K562 (cell line): Measurements from ENCODE around the gene ARIH1. TPM values are rescaled to one million over a fixed set of nuclear protein-coding genes. Genes with fewer than 3 reads are reported as not detected.

Source experiments
- ATAC-seq: fragments of 200-7000 bp; cut with Tn5 transposase; 3 replicates; pipeline ENCODE4 v1.9.1; 2020; ENCODE audit warnings: moderate library complexity
- BruUV-seq: library from RNA; stranded (reverse); fragments of 400-500 nt; replicated peaks from 2 replicates; lab custom pipeline; 2021; lab: Mats Ljungman, UMichigan
- CTCF ChIA-PET: fragments of 300-600 bp; formaldehyde crosslinking; extraction: SDS; loops from one replicate; lab custom pipeline; 2021; ENCODE audit warnings: low intra/inter-chr PET ratio; lab: Yijun Ruan, JAX
- POLR2A ChIA-PET: fragments of 300-600, 350-650 bp; sonication (Branson Sonifier 250); formaldehyde crosslinking; extraction: SDS; loops from one replicate; lab custom pipeline; 2021; ENCODE audit warnings: antibody characterized with exemption, inconsistent platforms; lab: Yijun Ruan, JAX
- DNase-seq, 4 experiments: peaks; one replicate each; pipeline versions ENCODE4 v3.0.0 to v3.0.0-alpha.2; 2011 to 2018; ENCODE audit warnings: low spot score in 3 of 4, mixed read lengths in 3 of 4; ENCODE audit errors: extremely low read depth in 1 of 4
- FAIRE-seq: peaks from 2 replicates; lab custom pipeline; 2011; peaks lifted over from hg19 to GRCh38; lab: Jason Lieb, UNC
- H2AFZ ChIP-seq: 2 replicates; pipeline ENCODE4 v1.6.0; 2011; ENCODE audit warnings: low read depth, low read length, control low read depth, inconsistent platforms
- H3K27ac ChIP-seq: fragments of 200-600 bp; 3 replicates; pipeline ENCODE4 v1.8.0; 2011; ENCODE audit warnings: low read depth, mild to moderate bottlenecking, control low read depth, inconsistent platforms, low read length, moderate library complexity, mixed read lengths; ENCODE audit errors: extremely low read depth
- H3K27me3 ChIP-seq, 2 experiments: fragments of 300-600 bp in 1 of 2; 2 replicates in 1 of 2; 3 replicates in 1 of 2; pipeline versions ENCODE4 v1.6.0 to v1.8.0; 2011; ENCODE audit warnings: inconsistent platforms in 2 of 2, low read length in 2 of 2, mild to moderate bottlenecking in 1 of 2, mixed read lengths in 1 of 2, moderate library complexity in 1 of 2; ENCODE audit not compliant: control insufficient read depth in 2 of 2, insufficient read depth in 2 of 2
- H3K36me3 ChIP-seq: fragments of 300-600 bp; 3 replicates; pipeline ENCODE4 v1.8.0; 2011; ENCODE audit warnings: mild to moderate bottlenecking, low read length, inconsistent platforms; ENCODE audit not compliant: control insufficient read depth, insufficient read depth
- H3K4me1 ChIP-seq, 2 experiments: fragments of 200-600 bp in 1 of 2; replicated peaks in 1 of 2; 2 replicates in 1 of 2; 3 replicates in 1 of 2; pipeline versions ENCODE4 v1.5.1 to v1.8.0; 2011; ENCODE audit warnings: inconsistent platforms in 2 of 2, low read length in 2 of 2, mild to moderate bottlenecking in 1 of 2, mixed read lengths in 1 of 2, moderate library complexity in 1 of 2; ENCODE audit not compliant: control insufficient read depth in 2 of 2, insufficient read depth in 2 of 2
- H3K4me2 ChIP-seq: 2 replicates; pipeline ENCODE4 v1.6.1; 2011; ENCODE audit warnings: low read length, control low read depth, inconsistent platforms, mixed read lengths; ENCODE audit not compliant: insufficient read depth
- H3K4me3 ChIP-seq: fragments of 200-600 bp; sonication (generic), shearing (Covaris generic); 2 replicates; pipeline ENCODE4 v1.5.1; 2016; ENCODE audit warnings: control low read depth, inconsistent platforms
- H3K79me2 ChIP-seq: fragments of 200-600 bp; 3 replicates; pipeline ENCODE4 v1.8.0; 2011; ENCODE audit warnings: low read length, inconsistent platforms; ENCODE audit not compliant: control insufficient read depth, insufficient read depth
- H3K9ac ChIP-seq, 2 experiments: 2 replicates each; pipeline versions ENCODE4 v1.6.0 to v1.6.1; 2011; ENCODE audit warnings: low read depth in 2 of 2, low read length in 2 of 2, control low read depth in 1 of 2, inconsistent platforms in 1 of 2, mild to moderate bottlenecking in 1 of 2, mixed read lengths in 1 of 2; ENCODE audit not compliant: insufficient read depth in 1 of 2
- H3K9me1 ChIP-seq: one replicate; pipeline ENCODE4 v1.6.0; 2011; ENCODE audit warnings: inconsistent platforms, mild to moderate bottlenecking, low read length, moderate library complexity; ENCODE audit not compliant: control insufficient read depth, insufficient read depth
- H3K9me3 ChIP-seq: replicated peaks from 2 replicates; pipeline ENCODE4 v1.5.1; 2011; ENCODE audit warnings: low read depth, low read length, inconsistent platforms; ENCODE audit not compliant: control insufficient read depth, insufficient read depth
- H4K20me1 ChIP-seq: replicated peaks from 2 replicates; pipeline ENCODE4 v1.6.1; 2011; ENCODE audit warnings: low read length, inconsistent platforms, mixed read lengths; ENCODE audit not compliant: control insufficient read depth, insufficient read depth
- ZNF121 ChIP-seq: sonication (generic); formaldehyde crosslinking; conservative IDR thresholded peaks from 2 replicates; pipeline ENCODE4 v1.8.0; 2022; ENCODE audit warnings: missing genetic modification reagents
- ZNF384 ChIP-seq: IDR thresholded peaks from 2 replicates; pipeline ENCODE4 v1.6.1; 2012; ENCODE audit warnings: low read depth, low read length, improper control_type of control experiment
- WGBS: fragments of 100-300 bp; shearing (Covaris generic); methylation state at CpG from one replicate; pipeline ENCODE4 v1.1.6; 2016; ENCODE audit warnings: low coverage, mixed read lengths; ENCODE audit not compliant: insufficient coverage; ENCODE audit errors: missing lambda C conversion rate; 5-methylcytosine and 5-hydroxymethylcytosine counted together
- in situ Hi-C: fragments of 300-500 bp; cut with MboI; formaldehyde crosslinking; loops from 4 replicates; pipeline ENCODE4 v1.15.0; 2018; ENCODE audit warnings: inconsistent platforms, mixed read lengths
- intact Hi-C: fragments of 100-400 bp; cut with micrococcal nuclease; formaldehyde crosslinking; loops from 2 replicates; pipeline ENCODE4 v1.14.2; 2022
- polyA plus RNA-seq, 8 experiments: library from polyadenylated mRNA; depleted of rRNA in 4 of 8; stranded (reverse) in 5 of 8; unstranded in 3 of 8; fragments of >200 nt; fragmentation: Nextera tagmentation in 2 of 8; fragmentation: Illumina TruSeq in 1 of 8; extraction: Ambion mirVana in 2 of 8; extraction: Trizol in 1 of 8; gene quantifications; 2 replicates each; pipeline versions ENCODE4 v1.2.1 to v1.2.3, GENCODE V29; 2011 to 2014; ENCODE audit warnings: inconsistent platforms in 1 of 8, missing spikeins in 1 of 8
- total RNA-seq, 7 experiments: library from RNA; depleted of rRNA in 6 of 7; stranded (reverse); fragments of >200 nt in 6 of 7; fragmentation: Illumina TruSeq in 2 of 7; extraction: Trizol in 2 of 7; gene quantifications; 2 replicates each; pipeline versions ENCODE4 v1.2.1 to v1.2.3, GENCODE V29; 2011 to 2021; ENCODE audit warnings: low replicate concordance in 1 of 7
- TF ChIP-seq, protein P1 (sequence below), 2 experiments: fragments of 450-650 bp in 1 of 2; sonication (generic) in 1 of 2; formaldehyde crosslinking in 1 of 2; IDR thresholded peaks; 2 replicates each; pipeline versions ENCODE4 v1.7.1 to v1.9.0; 2016 to 2022; ENCODE audit warnings: inconsistent platforms in 1 of 2, mild to moderate bottlenecking in 1 of 2, missing genetic modification reagents in 1 of 2

The ARIH1 gene
- total and polyA plus RNA-seq, 9 of the 15 experiments (the other 6 are each of a cell fraction or from before 2014, with no cell fraction given) = 17.7 to 125 (median 31.4) TPM

DNA sequence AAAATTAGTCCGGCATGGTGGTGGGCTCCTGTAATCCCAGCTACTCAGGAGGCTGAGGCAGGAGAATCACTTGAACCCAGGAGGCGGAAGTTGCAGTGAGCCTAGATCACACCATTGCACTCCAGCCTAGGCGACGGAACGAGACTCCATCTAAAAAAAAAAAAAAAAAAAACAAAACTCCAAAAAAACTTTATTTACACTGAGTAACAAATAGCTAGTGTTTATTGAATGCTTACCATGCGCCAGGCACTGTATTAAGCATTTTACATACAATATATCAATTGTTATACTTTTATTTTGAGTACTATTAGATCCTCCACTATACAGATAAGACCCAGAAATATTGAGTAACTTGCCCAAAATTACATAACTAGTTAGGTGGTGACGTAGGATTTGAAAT, 17.4 kb upstream of the ARIH1 start:
- H3K4me1 ChIP-seq = no peaks in the 10 kb centered on the region
- POLR2A ChIA-PET = no interaction called here
- BruUV-seq = no TSS peak
- H4K20me1 ChIP-seq = no peaks in the 10 kb centered on the region
- no peak overlapping the region for H3K9ac ChIP-seq
- peak; percentile 60 for TF ChIP-seq ZNF384
- TF ChIP-seq, protein P1, sequence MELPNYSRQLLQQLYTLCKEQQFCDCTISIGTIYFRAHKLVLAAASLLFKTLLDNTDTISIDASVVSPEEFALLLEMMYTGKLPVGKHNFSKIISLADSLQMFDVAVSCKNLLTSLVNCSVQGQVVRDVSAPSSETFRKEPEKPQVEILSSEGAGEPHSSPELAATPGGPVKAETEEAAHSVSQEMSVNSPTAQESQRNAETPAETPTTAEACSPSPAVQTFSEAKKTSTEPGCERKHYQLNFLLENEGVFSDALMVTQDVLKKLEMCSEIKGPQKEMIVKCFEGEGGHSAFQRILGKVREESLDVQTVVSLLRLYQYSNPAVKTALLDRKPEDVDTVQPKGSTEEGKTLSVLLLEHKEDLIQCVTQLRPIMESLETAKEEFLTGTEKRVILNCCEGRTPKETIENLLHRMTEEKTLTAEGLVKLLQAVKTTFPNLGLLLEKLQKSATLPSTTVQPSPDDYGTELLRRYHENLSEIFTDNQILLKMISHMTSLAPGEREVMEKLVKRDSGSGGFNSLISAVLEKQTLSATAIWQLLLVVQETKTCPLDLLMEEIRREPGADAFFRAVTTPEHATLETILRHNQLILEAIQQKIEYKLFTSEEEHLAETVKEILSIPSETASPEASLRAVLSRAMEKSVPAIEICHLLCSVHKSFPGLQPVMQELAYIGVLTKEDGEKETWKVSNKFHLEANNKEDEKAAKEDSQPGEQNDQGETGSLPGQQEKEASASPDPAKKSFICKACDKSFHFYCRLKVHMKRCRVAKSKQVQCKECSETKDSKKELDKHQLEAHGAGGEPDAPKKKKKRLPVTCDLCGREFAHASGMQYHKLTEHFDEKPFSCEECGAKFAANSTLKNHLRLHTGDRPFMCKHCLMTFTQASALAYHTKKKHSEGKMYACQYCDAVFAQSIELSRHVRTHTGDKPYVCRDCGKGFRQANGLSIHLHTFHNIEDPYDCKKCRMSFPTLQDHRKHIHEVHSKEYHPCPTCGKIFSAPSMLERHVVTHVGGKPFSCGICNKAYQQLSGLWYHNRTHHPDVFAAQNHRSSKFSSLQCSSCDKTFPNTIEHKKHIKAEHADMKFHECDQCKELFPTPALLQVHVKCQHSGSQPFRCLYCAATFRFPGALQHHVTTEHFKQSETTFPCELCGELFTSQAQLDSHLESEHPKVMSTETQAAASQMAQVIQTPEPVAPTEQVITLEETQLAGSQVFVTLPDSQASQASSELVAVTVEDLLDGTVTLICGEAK (IDR thresholded peaks at IDR 0.05) = peak; percentile 79
- TF ChIP-seq, protein P1 (CRISPR knock-in tag; IDR thresholded peaks at IDR 0.05) = peak; percentile 72
- TF ChIP-seq ZNF121 (CRISPR knock-in tag) = no peak
- TF ChIP-seq, all 486 proteins: peak for 2
- FAIRE-seq (no peak), DNase-seq (no peak), ATAC-seq (no peak)
- Histone ChIP-seq H3K4me3 (no peak overlapping the region), H2AFZ (no peak overlapping the region), H3K36me3 (no peaks in the 10 kb centered on the region), H3K4me2 (no peak overlapping the region), H3K9me3 (no peaks in the 10 kb centered on the region), H3K9me1 (no peaks in the 10 kb centered on the region), H3K27ac (no peak overlapping the region), H3K27me3 (no peaks in the 10 kb centered on the region; a peak in 2 of 5 replicates), H3K79me2 (no peaks in the 10 kb centered on the region)
- CTCF ChIA-PET = no interaction called here
- intact Hi-C loops = no loop called here
- in situ Hi-C loops = no loop called here
- 32% methylated on average over 7 of the region's 7 CpGs for WGBS
